Effector memory CD8-positive, alpha-beta T cell (primary cell): ENCODE results near the gene CNN2.

Source experiments
- ATAC-seq: fragments of 150-1000 bp; cut with Tn5 transposase; replicated peaks from 2 replicates; pipeline ENCODE4 v1.10.0; 2021; ENCODE audit warnings: mild to moderate bottlenecking, moderate library complexity
- DNase-seq, 3 experiments: peaks; one replicate each; pipeline ENCODE4 v3.0.0; 2021
- H3K27ac Mint-ChIP-seq, 2 donors: one replicate each; pipeline ENCODE4 v1.8.0; 2022; ENCODE audit warnings: mild to moderate bottlenecking in 2 of 2, mixed read lengths in 2 of 2, moderate library complexity in 2 of 2
- H3K27me3 Mint-ChIP-seq, 2 donors: one replicate each; pipeline ENCODE4 v1.8.0; 2022; ENCODE audit warnings: mixed read lengths in 2 of 2
- H3K36me3 Mint-ChIP-seq: one replicate; pipeline ENCODE4 v1.8.0; 2022; ENCODE audit warnings: mild to moderate bottlenecking, moderate library complexity, mixed read lengths; ENCODE audit not compliant: insufficient read depth
- H3K4me1 Mint-ChIP-seq, 2 donors: one replicate each; pipeline ENCODE4 v1.8.0; 2022; ENCODE audit warnings: low read depth in 2 of 2, mixed read lengths in 2 of 2
- H3K4me3 Mint-ChIP-seq, 2 donors: one replicate each; pipeline ENCODE4 v1.8.0; 2022; ENCODE audit warnings: mild to moderate bottlenecking in 2 of 2, mixed read lengths in 2 of 2, moderate library complexity in 2 of 2
- H3K9me3 Mint-ChIP-seq, 2 donors: one replicate each; pipeline ENCODE4 v1.8.0; 2022; ENCODE audit warnings: mixed read lengths in 2 of 2

The CNN2 gene

GRCh38 chr19:1046836-1047695 is 20.7 kb downstream of the CNN2 start:
- Mint-ChIP-seq H3K4me1 (peaks cover 8 to 12% of the 10 kb centered on the region in 2 donors), H3K36me3 (peaks cover 38% of the 10 kb centered on the region), H3K27me3 (no peaks in the 10 kb centered on the region), H3K9me3 (no peaks in the 10 kb centered on the region), H3K4me3 (peak overlapping the region in 1 of 2 donors; percentile 47), H3K27ac (no peak overlapping the region)
- DNase-seq (peak in 2 of 3 experiments; percentile 61 to 68), ATAC-seq (peak; percentile 80)

GRCh38 chr19:1047696-1048147 is 21.3 kb downstream of the CNN2 start:
- Mint-ChIP-seq H3K4me1 (peaks cover 5 to 8% of the 10 kb centered on the region in 2 donors), H3K4me3 (no peak overlapping the region), H3K36me3 (peaks cover 34% of the 10 kb centered on the region), H3K27ac (no peak overlapping the region), H3K27me3 (no peaks in the 10 kb centered on the region), H3K9me3 (no peaks in the 10 kb centered on the region)
- DNase-seq (no peak), ATAC-seq (no peak)

GRCh38 chr19:1049106-1049505 is 22.7 kb downstream of the CNN2 start:
- DNase-seq (no peak), ATAC-seq (no peak)
- Mint-ChIP-seq H3K9me3 (no peaks in the 10 kb centered on the region), H3K4me3 (no peak overlapping the region), H3K36me3 (peaks cover 31% of the 10 kb centered on the region), H3K27me3 (no peaks in the 10 kb centered on the region), H3K4me1 (peaks cover 5 to 8% of the 10 kb centered on the region in 2 donors), H3K27ac (peak overlapping the region in 1 of 2 donors; percentile 49)

- H3K36me3 Mint-ChIP-seq, result peaks cover 25% of the 10 kb centered on the region
- H3K4me3 Mint-ChIP-seq, result no peak overlapping the region
- DNase-seq (no peak), ATAC-seq (no peak)
- peak overlapping the region in 1 of 2 donors; percentile 38 for H3K27ac Mint-ChIP-seq
- H3K27me3 Mint-ChIP-seq, result no peaks in the 10 kb centered on the region
- H3K4me1 Mint-ChIP-seq, result peaks cover 5 to 8% of the 10 kb centered on the region in 2 donors
- H3K9me3 Mint-ChIP-seq, result no peaks in the 10 kb centered on the region
Observed at GRCh38 chr19:1049800-1050199, 23.4 kb downstream of the CNN2 start.

GRCh38 chr19:1050989-1051788 is 24.8 kb downstream of the CNN2 start:
- Mint-ChIP-seq H3K27ac (peak overlapping the region; percentile 10 to 78), H3K9me3 (no peaks in the 10 kb centered on the region), H3K4me3 (no peak overlapping the region), H3K4me1 (peaks cover 0 to 5% of the 10 kb centered on the region in 2 donors), H3K36me3 (peaks cover 19% of the 10 kb centered on the region), H3K27me3 (no peaks in the 10 kb centered on the region)
- DNase-seq (no peak), ATAC-seq (no peak)

GRCh38 chr19:1051791-1052190 is 25.4 kb downstream of the CNN2 start:
- Mint-ChIP-seq H3K27me3 (no peaks in the 10 kb centered on the region), H3K4me1 (peaks cover under 1 to 8% of the 10 kb centered on the region in 2 donors), H3K36me3 (peaks cover 20% of the 10 kb centered on the region), H3K27ac (peak overlapping the region; percentile 10 to 78), H3K9me3 (no peaks in the 10 kb centered on the region), H3K4me3 (no peak overlapping the region)
- ATAC-seq (no peak), DNase-seq (no peak)

GRCh38 chr19:1052349-1052975 is 26.1 kb downstream of the CNN2 start:
- Mint-ChIP-seq H3K36me3 (peaks cover 16% of the 10 kb centered on the region), H3K9me3 (no peaks in the 10 kb centered on the region), H3K27me3 (no peaks in the 10 kb centered on the region), H3K4me1 (peaks cover 7 to 12% of the 10 kb centered on the region in 2 donors), H3K4me3 (no peak overlapping the region), H3K27ac (peak overlapping the region; percentile 33 to 79)
- no peak for DNase-seq
- ATAC-seq, result no peak

- no peak for DNase-seq
- Mint-ChIP-seq H3K4me3 (no peak overlapping the region), H3K27ac (peak overlapping the region; percentile 33 to 79), H3K4me1 (peaks cover 17 to 20% of the 10 kb centered on the region in 2 donors), H3K27me3 (no peaks in the 10 kb centered on the region), H3K36me3 (peaks cover 16% of the 10 kb centered on the region), H3K9me3 (no peaks in the 10 kb centered on the region)
- no peak for ATAC-seq
Observed at GRCh38 chr19:1053176-1054101, 27.0 kb downstream of the CNN2 start.

GRCh38 chr19:1054102-1055027 is 28.0 kb downstream of the CNN2 start:
- Mint-ChIP-seq H3K27ac (no peak overlapping the region), H3K36me3 (peaks cover 15% of the 10 kb centered on the region), H3K4me1 (peaks cover 18 to 20% of the 10 kb centered on the region in 2 donors), H3K27me3 (no peaks in the 10 kb centered on the region), H3K4me3 (no peak overlapping the region), H3K9me3 (no peaks in the 10 kb centered on the region)
- no peak for DNase-seq
- ATAC-seq, result no peak

GRCh38 chr19:1055028-1055425 is 28.6 kb downstream of the CNN2 start:
- H3K27ac Mint-ChIP-seq, result no peak overlapping the region
- peaks cover 19% of the 10 kb centered on the region for H3K36me3 Mint-ChIP-seq
- ATAC-seq (no peak), DNase-seq (no peak)
- no peaks in the 10 kb centered on the region for H3K9me3 Mint-ChIP-seq
- H3K4me3 Mint-ChIP-seq, result no peak overlapping the region
- H3K4me1 Mint-ChIP-seq, result peaks cover 18 to 20% of the 10 kb centered on the region in 2 donors
- H3K27me3 Mint-ChIP-seq, result no peaks in the 10 kb centered on the region

GRCh38 chr19:1055886-1056620 is 29.6 kb downstream of the CNN2 start:
- no peak overlapping the region for H3K27ac Mint-ChIP-seq
- H3K4me3 Mint-ChIP-seq, result no peak overlapping the region
- no peaks in the 10 kb centered on the region for H3K9me3 Mint-ChIP-seq
- H3K36me3 Mint-ChIP-seq, result peaks cover 16% of the 10 kb centered on the region
- ATAC-seq, result no peak
- no peak for DNase-seq
- peaks cover 18 to 20% of the 10 kb centered on the region in 2 donors for H3K4me1 Mint-ChIP-seq
- H3K27me3 Mint-ChIP-seq, result no peaks in the 10 kb centered on the region
